Measurements from ENCODE around the gene MCF2L2. TPM values are rescaled to one million over a fixed set of nuclear protein-coding genes. Genes with fewer than 3 reads are reported as not detected.

MCF2L2 gene
- total and polyA plus RNA-seq, 2 of the 13 experiments (the other 11 are each of a cell fraction or from before 2014, with no cell fraction given): not detected

DNA sequence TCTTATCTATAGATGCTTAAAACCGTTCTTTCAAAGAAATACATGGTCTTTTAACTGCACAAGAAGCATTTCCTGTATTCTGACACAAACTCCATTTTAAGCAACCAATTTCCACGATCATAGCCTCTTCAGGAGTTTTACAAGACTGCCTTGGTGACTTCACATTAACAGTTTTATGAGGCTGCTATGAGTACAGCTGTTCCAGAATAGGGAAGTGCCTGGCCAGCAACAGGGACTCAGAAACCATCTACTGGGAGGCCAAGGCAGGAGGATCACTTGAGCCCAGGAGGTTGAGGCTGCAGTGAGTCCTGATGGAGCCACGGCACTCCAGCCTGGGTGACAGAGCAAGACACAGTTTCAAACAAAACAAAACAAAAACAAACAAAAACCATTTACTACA is 96.9 kb downstream of the MCF2L2 start (continued):
- TF ChIP-seq, protein P1, sequence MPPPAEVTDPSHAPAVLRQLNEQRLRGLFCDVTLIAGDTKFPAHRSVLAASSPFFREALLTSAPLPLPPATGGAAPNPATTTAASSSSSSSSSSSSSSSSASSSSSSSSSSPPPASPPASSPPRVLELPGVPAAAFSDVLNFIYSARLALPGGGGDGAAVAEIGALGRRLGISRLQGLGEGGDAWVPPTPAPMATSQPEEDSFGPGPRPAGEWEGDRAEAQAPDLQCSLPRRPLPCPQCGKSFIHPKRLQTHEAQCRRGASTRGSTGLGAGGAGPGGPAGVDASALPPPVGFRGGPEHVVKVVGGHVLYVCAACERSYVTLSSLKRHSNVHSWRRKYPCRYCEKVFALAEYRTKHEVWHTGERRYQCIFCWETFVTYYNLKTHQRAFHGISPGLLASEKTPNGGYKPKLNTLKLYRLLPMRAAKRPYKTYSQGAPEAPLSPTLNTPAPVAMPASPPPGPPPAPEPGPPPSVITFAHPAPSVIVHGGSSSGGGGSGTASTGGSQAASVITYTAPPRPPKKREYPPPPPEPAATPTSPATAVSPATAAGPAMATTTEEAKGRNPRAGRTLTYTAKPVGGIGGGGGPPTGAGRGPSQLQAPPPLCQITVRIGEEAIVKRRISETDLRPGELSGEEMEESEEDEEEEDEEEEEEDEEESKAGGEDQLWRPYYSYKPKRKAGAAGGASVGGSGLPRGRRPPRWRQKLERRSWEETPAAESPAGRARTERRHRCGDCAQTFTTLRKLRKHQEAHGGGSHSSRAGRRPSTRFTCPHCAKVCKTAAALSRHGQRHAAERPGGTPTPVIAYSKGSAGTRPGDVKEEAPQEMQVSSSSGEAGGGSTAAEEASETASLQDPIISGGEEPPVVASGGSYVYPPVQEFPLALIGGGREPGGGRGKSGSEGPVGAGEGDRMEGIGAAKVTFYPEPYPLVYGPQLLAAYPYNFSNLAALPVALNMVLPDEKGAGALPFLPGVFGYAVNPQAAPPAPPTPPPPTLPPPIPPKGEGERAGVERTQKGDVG (CRISPR knock-in tag; IDR thresholded peaks at IDR 0.05; ENCODE audit: borderline replicate concordance): no peak
- TF ChIP-seq TCF7 (IDR thresholded peaks at IDR 0.05; ENCODE audit: low read depth): no peak

DNA sequence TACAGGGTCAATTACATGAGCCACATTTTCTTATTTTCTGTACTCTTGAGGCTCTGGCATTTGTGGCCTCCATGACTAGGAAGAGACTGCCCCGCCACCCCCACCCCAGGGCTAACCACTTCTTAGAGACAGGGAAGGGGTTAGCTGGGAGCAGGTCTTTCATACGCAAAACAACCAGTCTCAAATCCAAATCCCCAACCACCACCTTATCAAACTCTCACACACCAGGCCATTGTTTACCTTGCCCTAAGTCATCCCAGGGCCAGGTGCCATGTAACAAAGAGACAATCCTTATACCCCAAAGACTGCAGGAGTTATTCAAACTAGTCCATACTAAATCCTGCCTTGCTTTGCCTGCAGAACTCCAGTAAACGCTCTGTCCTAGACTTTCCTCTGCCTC is 97.5 kb downstream of the MCF2L2 start:
- in situ Hi-C loops (cut with HindIII; ENCODE audit: extremely low pct_ligation_motif_present, low pct_unique_long_range_greater_than_20kb): no loop called here
- intact Hi-C loops (cut with micrococcal nuclease; ENCODE audit: unreplicated experiment): no loop called here
- BruUV-seq (replicated peaks): no TSS peak
- DNase-seq (ENCODE audit: low spot score): no peak
- ChIA-PET CTCF (ENCODE audit: low intra/inter-chr PET ratio, low total read pairs) (no interaction called here), POLR2A (no interaction called here)
- Histone ChIP-seq H3K79me2 (ENCODE audit: insufficient read depth, low read length) (no peaks in the 10 kb centered on the region), H2AFZ (ENCODE audit: low read length) (no peak overlapping the region), H3K4me2 (ENCODE audit: low read depth, low read length) (no peak overlapping the region), H3K4me3 (replicated peaks in 1 of 3; ENCODE audit: insufficient read depth in 1 of 3, low read depth in 2 of 3, low read length in 3 of 3) (no peak overlapping the region), H3K27ac (ENCODE audit: extremely low read length, insufficient read depth, low read length) (no peak overlapping the region), H3K27me3 (ENCODE audit: control insufficient read depth in 1 of 2, insufficient read depth in 2 of 2, low read length in 2 of 2) (no peaks in the 10 kb centered on the region; a peak in 1 of 5 replicates), H3K9me3 (ENCODE audit: low read length) (no peaks in the 10 kb centered on the region), H3K9ac (ENCODE audit: insufficient read depth, low read depth, low read length) (no peak overlapping the region), H3K36me3 (replicated peaks in 1 of 2; ENCODE audit: control insufficient read depth in 1 of 2, insufficient read depth in 2 of 2, low read length in 2 of 2) (no peaks in the 10 kb centered on the region), H3K4me1 (ENCODE audit: insufficient read depth, low read length) (no peaks in the 10 kb centered on the region), H4K20me1 (ENCODE audit: insufficient read depth, low read length) (no peaks in the 10 kb centered on the region)
- no peak for FAIRE-seq
- ATAC-seq: no peak
- TF ChIP-seq TAF1 (CRISPR knock-in tag; IDR thresholded peaks at IDR 0.05) (no peak), GTF3A (CRISPR knock-in tag; conservative IDR thresholded peaks at IDR 0.05) (no peak), HDAC1 (CRISPR knock-in tag; IDR thresholded peaks at IDR 0.05) (no peak), ZNF274 (CRISPR knock-in tag; IDR thresholded peaks at IDR 0.05) (no peak)
- WGBS (ENCODE audit: low lambda C conversion rate): 34% methylated on average over 3 of the region's 3 CpGs

All from HepG2 (cell line).